Liver (tissue), 3 donors: ENCODE data around the gene PHLDB3.
A peak's percentile ranks its signal among the peaks of the same experiment; 100 is the strongest.

Experiments
- ATF3 ChIP-seq: IDR thresholded peaks from 2 replicates; pipeline ENCODE4 v1.6.1; 2016; ENCODE audit warnings: antibody characterized with exemption
- EGR1 ChIP-seq, 2 donors: IDR thresholded peaks; 2 replicates each; pipeline ENCODE4 v1.6.1; 2016 to 2018; ENCODE audit warnings: antibody characterized with exemption in 2 of 2, low read depth in 2 of 2
- FOXA1 ChIP-seq: IDR thresholded peaks from 2 replicates; pipeline ENCODE4 v1.6.1; 2016; ENCODE audit warnings: antibody characterized with exemption
- GABPA ChIP-seq, 2 donors: IDR thresholded peaks in 1 of 2; conservative IDR thresholded peaks in 1 of 2; 2 replicates each; pipeline ENCODE4 v1.6.1; 2016; ENCODE audit warnings: antibody characterized with exemption in 2 of 2, mild to moderate bottlenecking in 1 of 2, moderate library complexity in 1 of 2
- HNF4A ChIP-seq, 2 donors: conservative IDR thresholded peaks; 2 replicates each; pipeline ENCODE4 v1.6.1; 2016; ENCODE audit warnings: antibody characterized with exemption in 2 of 2, mild to moderate bottlenecking in 2 of 2
- HNF4G ChIP-seq: IDR thresholded peaks from 2 replicates; pipeline ENCODE4 v1.6.1; 2016; ENCODE audit warnings: antibody characterized with exemption
- JUND ChIP-seq, 2 donors: IDR thresholded peaks; 2 replicates each; pipeline ENCODE4 v1.6.1; 2016; ENCODE audit warnings: antibody characterized with exemption in 2 of 2
- MAX ChIP-seq: IDR thresholded peaks from 2 replicates; pipeline ENCODE4 v1.6.1; 2016; ENCODE audit warnings: antibody characterized with exemption
- RAD21 ChIP-seq, 2 donors: IDR thresholded peaks; 2 replicates each; pipeline ENCODE4 v1.6.1; 2016; ENCODE audit warnings: antibody characterized with exemption in 2 of 2, mild to moderate bottlenecking in 2 of 2
- REST ChIP-seq: IDR thresholded peaks from 2 replicates; pipeline ENCODE4 v1.6.1; 2016; ENCODE audit warnings: antibody characterized with exemption, mild to moderate bottlenecking
- SP1 ChIP-seq: IDR thresholded peaks from 2 replicates; pipeline ENCODE4 v1.6.1; 2018; ENCODE audit warnings: antibody characterized with exemption, mild to moderate bottlenecking
- TAF1 ChIP-seq: conservative IDR thresholded peaks from 2 replicates; pipeline ENCODE4 v1.6.1; 2016; ENCODE audit warnings: antibody characterized with exemption, mild to moderate bottlenecking
- TF ChIP-seq, protein P1 (sequence below): fragments of 150-350 bp; IDR thresholded peaks from 2 replicates; pipeline ENCODE4 v1.5.1; 2017; ENCODE audit warnings: improper control_type of control experiment, low read depth, low read length; ENCODE audit not compliant: missing input control
- TF ChIP-seq, protein P2 (sequence below): IDR thresholded peaks from 2 replicates; pipeline ENCODE4 v1.6.1; 2016; ENCODE audit warnings: antibody characterized with exemption
- donor health status: healthy.
- donor health status: healthy.

- TF ChIP-seq, protein P1, sequence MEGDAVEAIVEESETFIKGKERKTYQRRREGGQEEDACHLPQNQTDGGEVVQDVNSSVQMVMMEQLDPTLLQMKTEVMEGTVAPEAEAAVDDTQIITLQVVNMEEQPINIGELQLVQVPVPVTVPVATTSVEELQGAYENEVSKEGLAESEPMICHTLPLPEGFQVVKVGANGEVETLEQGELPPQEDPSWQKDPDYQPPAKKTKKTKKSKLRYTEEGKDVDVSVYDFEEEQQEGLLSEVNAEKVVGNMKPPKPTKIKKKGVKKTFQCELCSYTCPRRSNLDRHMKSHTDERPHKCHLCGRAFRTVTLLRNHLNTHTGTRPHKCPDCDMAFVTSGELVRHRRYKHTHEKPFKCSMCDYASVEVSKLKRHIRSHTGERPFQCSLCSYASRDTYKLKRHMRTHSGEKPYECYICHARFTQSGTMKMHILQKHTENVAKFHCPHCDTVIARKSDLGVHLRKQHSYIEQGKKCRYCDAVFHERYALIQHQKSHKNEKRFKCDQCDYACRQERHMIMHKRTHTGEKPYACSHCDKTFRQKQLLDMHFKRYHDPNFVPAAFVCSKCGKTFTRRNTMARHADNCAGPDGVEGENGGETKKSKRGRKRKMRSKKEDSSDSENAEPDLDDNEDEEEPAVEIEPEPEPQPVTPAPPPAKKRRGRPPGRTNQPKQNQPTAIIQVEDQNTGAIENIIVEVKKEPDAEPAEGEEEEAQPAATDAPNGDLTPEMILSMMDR, result no peak
- TF ChIP-seq GABPA (IDR thresholded peaks at IDR 0.05 in 1 of 2, conservative IDR thresholded peaks at IDR 0.05 in 1 of 2) (no peak), MAX (no peak), RAD21 (IDR thresholded peaks at IDR 0.05) (no peak), ATF3 (peak; percentile 86), TAF1 (no peak), HNF4A (conservative IDR thresholded peaks at IDR 0.05) (peak; percentile 24 to 54), REST (peak; percentile 67), HNF4G (no peak), EGR1 (IDR thresholded peaks at IDR 0.05; ENCODE audit: low read depth in 2 of 2) (peak; percentile 55 to 71), JUND (IDR thresholded peaks at IDR 0.05) (peak in 1 of 2 donors; percentile 50), SP1 (peak; percentile 89), FOXA1 (no peak)
- TF ChIP-seq, protein P2, sequence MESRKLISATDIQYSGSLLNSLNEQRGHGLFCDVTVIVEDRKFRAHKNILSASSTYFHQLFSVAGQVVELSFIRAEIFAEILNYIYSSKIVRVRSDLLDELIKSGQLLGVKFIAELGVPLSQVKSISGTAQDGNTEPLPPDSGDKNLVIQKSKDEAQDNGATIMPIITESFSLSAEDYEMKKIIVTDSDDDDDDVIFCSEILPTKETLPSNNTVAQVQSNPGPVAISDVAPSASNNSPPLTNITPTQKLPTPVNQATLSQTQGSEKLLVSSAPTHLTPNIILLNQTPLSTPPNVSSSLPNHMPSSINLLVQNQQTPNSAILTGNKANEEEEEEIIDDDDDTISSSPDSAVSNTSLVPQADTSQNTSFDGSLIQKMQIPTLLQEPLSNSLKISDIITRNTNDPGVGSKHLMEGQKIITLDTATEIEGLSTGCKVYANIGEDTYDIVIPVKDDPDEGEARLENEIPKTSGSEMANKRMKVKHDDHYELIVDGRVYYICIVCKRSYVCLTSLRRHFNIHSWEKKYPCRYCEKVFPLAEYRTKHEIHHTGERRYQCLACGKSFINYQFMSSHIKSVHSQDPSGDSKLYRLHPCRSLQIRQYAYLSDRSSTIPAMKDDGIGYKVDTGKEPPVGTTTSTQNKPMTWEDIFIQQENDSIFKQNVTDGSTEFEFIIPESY, result peak; percentile 31
These were observed 29.2 kb upstream of the PHLDB3 start for GRCh38 chr19:43533546-43534304.
